ENCODE results near the gene AKAP13. TPM values are rescaled to one million over a fixed set of nuclear protein-coding genes. Genes with fewer than 3 reads are reported as not detected.

The AKAP13 gene
- total RNA-seq, 1 experiment from 2014 or later = 54.5 TPM

- BruUV-seq (replicated peaks) = no TSS peak
- POLR2A ChIA-PET (ENCODE audit: low non-redundant PET) = no interaction called here
- intact Hi-C loops (cut with micrococcal nuclease; ENCODE audit: unreplicated experiment) = no loop called here
- CTCF ChIA-PET = no interaction called here
- Histone ChIP-seq H3K27ac (ENCODE audit: low read depth, low read length, poor library complexity, severe bottlenecking) (no peak overlapping the region), H3K36me3 (ENCODE audit: insufficient read depth, low read length, poor library complexity, severe bottlenecking) (no peaks in the 10 kb centered on the region), H3K27me3 (replicated peaks; ENCODE audit: insufficient read depth, low read depth, low read length, poor library complexity) (no peaks in the 10 kb centered on the region), H3K4me3 (ENCODE audit: low read depth, low read length, poor library complexity, severe bottlenecking) (no peak overlapping the region), H3K9me3 (ENCODE audit: low read depth, low read length, poor library complexity, severe bottlenecking) (no peaks in the 10 kb centered on the region), H3K4me1 (ENCODE audit: insufficient read depth, low read length, poor library complexity, severe bottlenecking) (peaks cover 4% of the 10 kb centered on the region)
- TF ChIP-seq EZH2 (IDR thresholded peaks at IDR 0.05; ENCODE audit: borderline replicate concordance, low read depth, low read length, poor library complexity, severe bottlenecking) (no peak), CTCF (conservative IDR thresholded peaks at IDR 0.05; ENCODE audit: low read depth, low read length) (no peak)
- no peak for DNase-seq (ENCODE audit: low spot score)
Observed at GRCh38 chr15:85463276-85463892, 83.0 kb downstream of the AKAP13 start.

DNA sequence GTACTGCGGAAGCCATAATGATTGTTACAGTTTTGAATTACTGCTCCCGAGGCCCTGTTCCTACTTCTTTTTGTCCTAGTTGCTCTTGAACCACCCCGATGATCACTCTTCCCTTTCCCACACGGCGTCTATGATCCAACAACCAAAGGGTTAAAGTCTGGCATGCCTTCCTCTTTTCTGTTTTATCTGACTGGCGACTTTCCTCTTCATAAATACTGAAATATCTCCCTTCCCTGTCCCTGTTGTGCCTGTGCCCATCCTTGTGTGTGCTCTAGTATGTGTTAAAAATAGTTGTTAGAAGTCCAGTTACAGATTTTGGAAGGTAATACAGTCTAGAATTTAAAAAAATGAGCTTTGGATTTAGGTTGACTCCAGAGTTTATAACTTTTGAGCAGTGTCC lies 83.6 kb downstream of the AKAP13 start:
- H3K4me1 ChIP-seq (ENCODE audit: insufficient read depth, low read length, poor library complexity, severe bottlenecking) = peaks cover 4% of the 10 kb centered on the region
- no peak overlapping the region for H3K27ac ChIP-seq (ENCODE audit: low read depth, low read length, poor library complexity, severe bottlenecking)
- no peak for TF ChIP-seq CTCF (conservative IDR thresholded peaks at IDR 0.05; ENCODE audit: low read depth, low read length)
- TF ChIP-seq EZH2 (IDR thresholded peaks at IDR 0.05; ENCODE audit: borderline replicate concordance, low read depth, low read length, poor library complexity, severe bottlenecking) = no peak
- ChIA-PET POLR2A (ENCODE audit: low non-redundant PET) (no interaction called here), CTCF (interaction anchor here (0.5 kb wide), 1 partner anchor 71 kb away, joined by 6 read pairs; no protein-coding TSS in a partner anchor)
- no peak overlapping the region for H3K4me3 ChIP-seq (ENCODE audit: low read depth, low read length, poor library complexity, severe bottlenecking)
- H3K9me3 ChIP-seq (ENCODE audit: low read depth, low read length, poor library complexity, severe bottlenecking) = no peaks in the 10 kb centered on the region
- no peak for DNase-seq (ENCODE audit: low spot score)
- BruUV-seq (replicated peaks) = no TSS peak
- H3K27me3 ChIP-seq (replicated peaks; ENCODE audit: insufficient read depth, low read depth, low read length, poor library complexity) = no peaks in the 10 kb centered on the region
- intact Hi-C loops (cut with micrococcal nuclease; ENCODE audit: unreplicated experiment) = no loop called here
- H3K36me3 ChIP-seq (ENCODE audit: insufficient read depth, low read length, poor library complexity, severe bottlenecking) = no peaks in the 10 kb centered on the region

GRCh38 chr15:85464471-85464870 lies 84.1 kb downstream of the AKAP13 start:
- TF ChIP-seq EZH2 (IDR thresholded peaks at IDR 0.05; ENCODE audit: borderline replicate concordance, low read depth, low read length, poor library complexity, severe bottlenecking) (no peak), CTCF (conservative IDR thresholded peaks at IDR 0.05; ENCODE audit: low read depth, low read length) (no peak)
- Histone ChIP-seq H3K27me3 (replicated peaks; ENCODE audit: insufficient read depth, low read depth, low read length, poor library complexity) (no peaks in the 10 kb centered on the region), H3K4me1 (ENCODE audit: insufficient read depth, low read length, poor library complexity, severe bottlenecking) (peaks cover 4% of the 10 kb centered on the region), H3K36me3 (ENCODE audit: insufficient read depth, low read length, poor library complexity, severe bottlenecking) (no peaks in the 10 kb centered on the region), H3K9me3 (ENCODE audit: low read depth, low read length, poor library complexity, severe bottlenecking) (no peaks in the 10 kb centered on the region), H3K4me3 (ENCODE audit: low read depth, low read length, poor library complexity, severe bottlenecking) (no peak overlapping the region), H3K27ac (ENCODE audit: low read depth, low read length, poor library complexity, severe bottlenecking) (no peak overlapping the region)
- DNase-seq (ENCODE audit: low spot score) = no peak
- ChIA-PET CTCF (interaction anchor here (0.5 kb wide), 1 partner anchor 70 kb away, joined by 6 read pairs; no protein-coding TSS in a partner anchor), POLR2A (ENCODE audit: low non-redundant PET) (no interaction called here)
- intact Hi-C loops (cut with micrococcal nuclease; ENCODE audit: unreplicated experiment) = no loop called here
- no TSS peak for BruUV-seq (replicated peaks)

Measured in A673 (cell line).